ENCODE results near the gene KDM4F. TPM values are rescaled to one million over a fixed set of nuclear protein-coding genes. Genes with fewer than 3 reads are reported as not detected.

KDM4F gene
- total RNA-seq, 4 donors from 2014 or later, result not detected

DNA sequence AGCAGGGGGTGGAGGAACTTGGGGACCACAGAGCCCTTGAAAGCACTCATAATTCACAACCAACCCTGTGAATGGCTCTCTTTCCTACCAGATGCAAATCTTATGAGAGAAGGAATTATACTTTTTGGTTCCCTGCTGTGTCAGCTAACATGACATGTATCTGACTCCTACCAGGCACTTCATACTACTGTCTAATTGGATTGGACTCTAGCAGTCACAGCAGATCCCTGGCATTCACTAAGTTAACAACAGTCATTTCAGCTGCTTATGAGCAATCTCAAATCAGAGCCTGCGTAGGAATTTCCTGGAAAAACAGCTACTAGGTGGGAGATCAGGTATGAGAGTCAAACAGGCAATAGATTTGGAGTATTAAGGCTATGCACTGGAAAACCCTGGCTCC, 29.3 kb downstream of the KDM4F start:
- H3K4me3 ChIP-seq, result no peak overlapping the region
- DNase-seq, result no peak
- intact Hi-C loops (cut with DNase I), result no loop called here
- H3K4me1 ChIP-seq, result peaks cover 17 to 35% (median 25%) of the 10 kb centered on the region in 3 donors
- no peak overlapping the region for H3K27ac ChIP-seq
- no peaks in the 10 kb centered on the region for H3K36me3 ChIP-seq
- 89 to 94% methylated on average over 1 of the region's 1 CpG for WGBS, 2 donors
- TF ChIP-seq CTCF (IDR thresholded peaks at IDR 0.05) (no peak), POLR2A (IDR thresholded peaks at IDR 0.05) (no peak)
- H3K9me3 ChIP-seq, result no peaks in the 10 kb centered on the region
- H3K27me3 ChIP-seq, result no peaks in the 10 kb centered on the region

DNA sequence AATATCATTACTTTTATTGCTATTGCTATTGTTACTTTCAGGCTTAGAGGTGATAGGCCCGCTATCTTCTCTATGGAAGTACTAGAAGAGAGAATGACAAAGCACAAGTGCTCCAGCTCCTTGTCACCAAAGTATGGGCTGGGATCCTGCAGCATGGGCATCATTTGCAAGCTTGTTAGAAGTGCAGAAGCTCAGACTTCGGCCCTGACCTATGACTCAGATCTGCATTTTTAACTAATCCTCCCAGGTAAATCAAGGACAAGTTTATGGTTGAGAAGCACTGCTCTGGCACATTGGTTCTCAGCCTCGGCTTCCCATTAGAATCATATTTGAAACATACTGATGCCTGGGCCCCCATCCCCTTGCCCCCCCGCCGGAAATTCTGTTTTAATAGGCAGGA, 31.8 kb downstream of the KDM4F start:
- Histone ChIP-seq H3K4me3 (no peak overlapping the region), H3K27ac (peak overlapping the region in 1 of 4 donors; percentile 42), H3K9me3 (no peaks in the 10 kb centered on the region), H3K4me1 (peaks cover 7 to 10% (median 7%) of the 10 kb centered on the region in 3 donors), H3K27me3 (no peaks in the 10 kb centered on the region), H3K36me3 (no peaks in the 10 kb centered on the region)
- intact Hi-C loops (cut with DNase I), result no loop called here
- TF ChIP-seq POLR2A (IDR thresholded peaks at IDR 0.05) (no peak), CTCF (IDR thresholded peaks at IDR 0.05) (no peak)
- no peak for DNase-seq
- 45 to 57% methylated on average over 5 of the region's 5 CpGs for WGBS, 2 donors

DNA sequence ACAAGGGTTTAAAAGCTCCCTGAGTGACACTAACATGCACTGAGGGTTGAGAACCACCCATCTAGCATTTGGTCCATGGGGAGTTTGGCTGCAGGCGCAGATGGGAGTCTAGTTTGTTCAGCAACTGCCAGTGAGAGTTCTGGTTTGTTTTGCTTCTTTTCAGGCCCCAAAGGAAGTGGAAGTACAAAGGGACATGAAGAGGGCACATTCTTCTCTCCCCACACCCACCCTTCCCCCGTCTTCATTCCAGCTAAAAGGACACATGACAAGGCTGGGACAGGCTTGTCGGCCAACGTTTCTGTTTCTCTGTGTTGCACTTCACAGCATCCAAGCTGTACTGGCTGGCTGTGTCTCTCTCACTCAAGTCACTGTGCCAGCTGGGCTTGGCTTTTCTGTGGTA, 32.2 kb downstream of the KDM4F start:
- Histone ChIP-seq H3K9me3 (no peaks in the 10 kb centered on the region), H3K27me3 (no peaks in the 10 kb centered on the region), H3K4me1 (peaks cover 3 to 6% (median 4%) of the 10 kb centered on the region in 3 donors), H3K36me3 (no peaks in the 10 kb centered on the region), H3K4me3 (no peak overlapping the region), H3K27ac (peak overlapping the region in 2 of 4 donors; percentile 42 to 54)
- WGBS, 2 donors, result 45 to 74% methylated on average over 4 of the region's 4 CpGs
- TF ChIP-seq CTCF (IDR thresholded peaks at IDR 0.05) (no peak), POLR2A (IDR thresholded peaks at IDR 0.05) (no peak)
- intact Hi-C loops (cut with DNase I), result no loop called here
- no peak for DNase-seq

DNA sequence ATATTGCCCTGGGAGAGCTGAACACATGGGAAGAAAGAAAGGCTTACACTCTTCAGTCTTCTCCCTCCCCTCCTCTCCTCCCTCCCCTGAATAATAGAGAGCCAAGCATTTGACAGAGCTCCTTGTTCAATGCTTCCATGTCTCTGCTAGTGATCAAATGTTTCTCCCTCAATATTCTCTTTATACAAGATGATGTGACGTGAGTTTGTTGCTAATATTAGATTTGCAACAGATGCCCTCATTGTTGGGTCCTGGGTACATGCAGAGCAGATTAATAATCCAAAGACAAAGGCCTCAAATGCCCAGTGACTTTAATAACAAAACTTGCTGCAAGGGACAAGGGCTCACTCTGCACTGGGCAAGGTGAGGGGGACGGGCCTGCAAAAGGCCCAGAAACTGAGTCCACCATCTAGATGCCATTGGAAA, 33.4 kb downstream of the KDM4F start:
- H3K4me3 ChIP-seq, result no peak overlapping the region
- H3K9me3 ChIP-seq, result no peaks in the 10 kb centered on the region
- no peak for DNase-seq
- H3K27ac ChIP-seq, result peak overlapping the region in 2 of 4 donors; percentile 15 to 54
- intact Hi-C loops (cut with DNase I), result no loop called here
- 90 to 100% methylated on average over 2 of the region's 2 CpGs for WGBS, 2 donors
- TF ChIP-seq CTCF (IDR thresholded peaks at IDR 0.05) (no peak), POLR2A (IDR thresholded peaks at IDR 0.05) (no peak)
- no peaks in the 10 kb centered on the region for H3K36me3 ChIP-seq
- no peaks in the 10 kb centered on the region for H3K4me1 ChIP-seq
- H3K27me3 ChIP-seq, result no peaks in the 10 kb centered on the region

GRCh38 chr11:95084509-95084908, 35.3 kb downstream of the KDM4F start:
- Histone ChIP-seq H3K27ac (no peak overlapping the region), H3K27me3 (no peaks in the 10 kb centered on the region), H3K9me3 (no peaks in the 10 kb centered on the region), H3K4me1 (peaks cover 3 to 9% (median 8%) of the 10 kb centered on the region in 3 donors), H3K36me3 (no peaks in the 10 kb centered on the region), H3K4me3 (no peak overlapping the region)
- DNase-seq, result no peak
- intact Hi-C loops (cut with DNase I), result no loop called here
- TF ChIP-seq POLR2A (IDR thresholded peaks at IDR 0.05) (no peak), CTCF (IDR thresholded peaks at IDR 0.05) (no peak)

Data from esophagus squamous epithelium (tissue), 5 donors.